ENCODE results near the gene IL7R. TPM values are rescaled to one million over a fixed set of nuclear protein-coding genes. Genes with fewer than 3 reads are reported as not detected.
A peak's percentile ranks its signal among the peaks of the same experiment; 100 is the strongest.

IL7R gene
- total and polyA plus RNA-seq, 2 of the 13 experiments (the other 11 are each of a cell fraction or from before 2014, with no cell fraction given), result not detected

- TF ChIP-seq CTCF (CRISPR knock-in tag; IDR thresholded peaks at IDR 0.05), result peak; percentile 47
- peak; percentile 20; the same call in 1 of the 2 replicates for TF ChIP-seq STAG1 (CRISPR knock-in tag; IDR thresholded peaks at IDR 0.05)
- TF ChIP-seq SP4 (CRISPR knock-in tag; IDR thresholded peaks at IDR 0.05), result no peak
- no peak for TF ChIP-seq ATRX (CRISPR knock-in tag; IDR thresholded peaks at IDR 0.05; ENCODE audit: borderline replicate concordance)
- no peak overlapping the region for H3K27ac ChIP-seq (ENCODE audit: extremely low read length, insufficient read depth, low read length)
- no peak overlapping the region for H3K4me2 ChIP-seq (ENCODE audit: low read depth, low read length)
- H3K36me3 ChIP-seq (replicated peaks in 1 of 2; ENCODE audit: control insufficient read depth in 1 of 2, insufficient read depth in 2 of 2, low read length in 2 of 2), result no peaks in the 10 kb centered on the region
- ChIA-PET CTCF (ENCODE audit: low intra/inter-chr PET ratio, low total read pairs) (no interaction called here), POLR2A (no interaction called here)
- no peaks in the 10 kb centered on the region for H3K27me3 ChIP-seq (ENCODE audit: control insufficient read depth in 1 of 2, insufficient read depth in 2 of 2, low read length in 2 of 2)
- H2AFZ ChIP-seq (ENCODE audit: low read length), result no peak overlapping the region
- FAIRE-seq (no peak), DNase-seq (ENCODE audit: low spot score) (no peak), ATAC-seq (peak; percentile 41; the same call in 2 of the 3 replicates)
- no peak overlapping the region for H3K4me3 ChIP-seq (replicated peaks in 1 of 3; ENCODE audit: insufficient read depth in 1 of 3, low read depth in 2 of 3, low read length in 3 of 3)
- no peak overlapping the region for H3K9ac ChIP-seq (ENCODE audit: insufficient read depth, low read depth, low read length)
- no TSS peak for BruUV-seq (replicated peaks)
- in situ Hi-C loops (cut with HindIII; ENCODE audit: extremely low pct_ligation_motif_present, low pct_unique_long_range_greater_than_20kb), result loop anchor here (10.0 kb wide), 1 partner anchor 146 kb away; no protein-coding TSS in a partner anchor
- no peaks in the 10 kb centered on the region for H3K9me3 ChIP-seq (ENCODE audit: low read length)
- 0% methylated on average over 5 of the region's 11 CpGs for WGBS (ENCODE audit: low lambda C conversion rate)
- H3K4me1 ChIP-seq (ENCODE audit: insufficient read depth, low read length), result no peaks in the 10 kb centered on the region
- intact Hi-C loops (cut with micrococcal nuclease; ENCODE audit: unreplicated experiment), result no loop called here
- no peaks in the 10 kb centered on the region for H4K20me1 ChIP-seq (ENCODE audit: insufficient read depth, low read length)
- H3K79me2 ChIP-seq (ENCODE audit: insufficient read depth, low read length), result no peaks in the 10 kb centered on the region
Measured at GRCh38 chr5:35920890-35921289, 64.2 kb downstream of the IL7R start.

- H3K79me2 ChIP-seq (ENCODE audit: insufficient read depth, low read length), result no peaks in the 10 kb centered on the region
- in situ Hi-C loops (cut with HindIII; ENCODE audit: extremely low pct_ligation_motif_present, low pct_unique_long_range_greater_than_20kb) (loop anchor here (10.0 kb wide), 1 partner anchor 147 kb away; no protein-coding TSS in a partner anchor), intact Hi-C loops (cut with micrococcal nuclease; ENCODE audit: unreplicated experiment) (no loop called here)
- DNase-seq (ENCODE audit: low spot score) (no peak), ATAC-seq (no peak), FAIRE-seq (no peak)
- WGBS (ENCODE audit: low lambda C conversion rate), result 0% methylated on average over 5 of the region's 5 CpGs
- H3K9me3 ChIP-seq (ENCODE audit: low read length), result no peaks in the 10 kb centered on the region
- no peaks in the 10 kb centered on the region for H3K27me3 ChIP-seq (ENCODE audit: control insufficient read depth in 1 of 2, insufficient read depth in 2 of 2, low read length in 2 of 2)
- H3K27ac ChIP-seq (ENCODE audit: extremely low read length, insufficient read depth, low read length), result no peak overlapping the region
- H3K4me3 ChIP-seq (replicated peaks in 1 of 3; ENCODE audit: insufficient read depth in 1 of 3, low read depth in 2 of 3, low read length in 3 of 3), result no peak overlapping the region
- no peaks in the 10 kb centered on the region for H3K36me3 ChIP-seq (replicated peaks in 1 of 2; ENCODE audit: control insufficient read depth in 1 of 2, insufficient read depth in 2 of 2, low read length in 2 of 2)
- H3K9ac ChIP-seq (ENCODE audit: insufficient read depth, low read depth, low read length), result no peak overlapping the region
- POLR2A ChIA-PET, result no interaction called here
- CTCF ChIA-PET (ENCODE audit: low intra/inter-chr PET ratio, low total read pairs), result no interaction called here
- no peak overlapping the region for H2AFZ ChIP-seq (ENCODE audit: low read length)
- no peaks in the 10 kb centered on the region for H3K4me1 ChIP-seq (ENCODE audit: insufficient read depth, low read length)
- H4K20me1 ChIP-seq (ENCODE audit: insufficient read depth, low read length), result no peaks in the 10 kb centered on the region
- BruUV-seq (replicated peaks), result no TSS peak
- no peak overlapping the region for H3K4me2 ChIP-seq (ENCODE audit: low read depth, low read length)
- TF ChIP-seq ZNF674 (CRISPR knock-in tag; IDR thresholded peaks at IDR 0.05; ENCODE audit: low read depth), result no peak
- TF ChIP-seq HOXD1 (CRISPR knock-in tag; IDR thresholded peaks at IDR 0.05), result no peak
- TF ChIP-seq CBX1 (IDR thresholded peaks at IDR 0.05; ENCODE audit: low read depth), result no peak
- TF ChIP-seq MBNL3 (CRISPR knock-in tag; conservative IDR thresholded peaks at IDR 0.05), result no peak
- no peak for TF ChIP-seq TOE1 (CRISPR knock-in tag; IDR thresholded peaks at IDR 0.05)
- no peak for TF ChIP-seq FOXO1 (CRISPR knock-in tag; IDR thresholded peaks at IDR 0.05)
- TF ChIP-seq ZFAT (CRISPR knock-in tag; conservative IDR thresholded peaks at IDR 0.05), result no peak
- TF ChIP-seq GATA4 (IDR thresholded peaks at IDR 0.05; ENCODE audit: borderline replicate concordance, low read depth), result no peak
- TF ChIP-seq SALL2 (CRISPR knock-in tag; IDR thresholded peaks at IDR 0.05), result no peak
- no peak for TF ChIP-seq ZNF382 (CRISPR knock-in tag; IDR thresholded peaks at IDR 0.05; ENCODE audit: borderline replicate concordance)
- no peak for TF ChIP-seq DBP (CRISPR knock-in tag; IDR thresholded peaks at IDR 0.05; ENCODE audit: not compliant biosample characterization)
- no peak for TF ChIP-seq IRF2 (CRISPR knock-in tag; IDR thresholded peaks at IDR 0.05)
- TF ChIP-seq TAF1 (CRISPR knock-in tag; IDR thresholded peaks at IDR 0.05), result no peak
Measured at GRCh38 chr5:35921930-35922329, 65.2 kb downstream of the IL7R start.

Data from HepG2 (cell line).